ENCODE results near the gene EDEM3.

EDEM3 gene

GRCh38 chr1:184747089-184747955 is 7.3 kb downstream of the EDEM3 start:
- TF ChIP-seq SIN3A (IDR thresholded peaks at IDR 0.05; ENCODE audit: borderline replicate concordance, insufficient read depth, low read length) (no peak), POLR2AphosphoS5 (IDR thresholded peaks at IDR 0.05; ENCODE audit: low read depth, low read length) (no peak), FOXP2 (optimal IDR thresholded peaks at IDR 0.05; ENCODE audit: borderline replicate concordance, extremely low read depth, extremely low read length, insufficient read depth) (no peak), REST (IDR thresholded peaks at IDR 0.05; ENCODE audit: insufficient read depth in 1 of 2, low read depth in 2 of 2, low read length in 2 of 2) (no peak), TAF1 (IDR thresholded peaks at IDR 0.05; ENCODE audit: borderline replicate concordance, insufficient read depth, low read length) (no peak)

GRCh38 chr1:184745929-184746638 is 8.6 kb downstream of the EDEM3 start:
- TF ChIP-seq FOXP2 (optimal IDR thresholded peaks at IDR 0.05; ENCODE audit: borderline replicate concordance, extremely low read depth, extremely low read length, insufficient read depth) (no peak), TAF1 (IDR thresholded peaks at IDR 0.05; ENCODE audit: borderline replicate concordance, insufficient read depth, low read length) (no peak), POLR2AphosphoS5 (IDR thresholded peaks at IDR 0.05; ENCODE audit: low read depth, low read length) (no peak), REST (IDR thresholded peaks at IDR 0.05; ENCODE audit: insufficient read depth in 1 of 2, low read depth in 2 of 2, low read length in 2 of 2) (no peak), SIN3A (IDR thresholded peaks at IDR 0.05; ENCODE audit: borderline replicate concordance, insufficient read depth, low read length) (no peak)

GRCh38 chr1:184745110-184745509 is 9.5 kb downstream of the EDEM3 start:
- TF ChIP-seq FOXP2 (optimal IDR thresholded peaks at IDR 0.05; ENCODE audit: borderline replicate concordance, extremely low read depth, extremely low read length, insufficient read depth) = no peak
- no peak for TF ChIP-seq POLR2AphosphoS5 (IDR thresholded peaks at IDR 0.05; ENCODE audit: low read depth, low read length)
- TF ChIP-seq REST (IDR thresholded peaks at IDR 0.05; ENCODE audit: insufficient read depth in 1 of 2, low read depth in 2 of 2, low read length in 2 of 2) = no peak
- no peak for TF ChIP-seq TAF1 (IDR thresholded peaks at IDR 0.05; ENCODE audit: borderline replicate concordance, insufficient read depth, low read length)
- no peak for TF ChIP-seq SIN3A (IDR thresholded peaks at IDR 0.05; ENCODE audit: borderline replicate concordance, insufficient read depth, low read length)

- TF ChIP-seq FOXP2 (optimal IDR thresholded peaks at IDR 0.05; ENCODE audit: borderline replicate concordance, extremely low read depth, extremely low read length, insufficient read depth) (no peak), SIN3A (IDR thresholded peaks at IDR 0.05; ENCODE audit: borderline replicate concordance, insufficient read depth, low read length) (no peak)
Observed at GRCh38 chr1:184743062-184743756, 11.4 kb downstream of the EDEM3 start.

GRCh38 chr1:184740344-184740743 is 14.3 kb downstream of the EDEM3 start:
- TF ChIP-seq SIN3A (IDR thresholded peaks at IDR 0.05; ENCODE audit: borderline replicate concordance, insufficient read depth, low read length) = no peak
- TF ChIP-seq TAF1 (IDR thresholded peaks at IDR 0.05; ENCODE audit: borderline replicate concordance, insufficient read depth, low read length) = no peak
- TF ChIP-seq POLR2AphosphoS5 (IDR thresholded peaks at IDR 0.05; ENCODE audit: low read depth, low read length) = no peak
- TF ChIP-seq FOXP2 (optimal IDR thresholded peaks at IDR 0.05; ENCODE audit: borderline replicate concordance, extremely low read depth, extremely low read length, insufficient read depth) = no peak
- TF ChIP-seq REST (IDR thresholded peaks at IDR 0.05; ENCODE audit: insufficient read depth in 1 of 2, low read depth in 2 of 2, low read length in 2 of 2) = no peak
